NCI-H146 treated with DMSO at 0.1 percent for 48 hours (cell line): ENCODE data around the gene ZFYVE28.

Experiments
- DNase-seq: peaks from one replicate; lab custom pipeline; 2025; ENCODE audit not compliant: unreplicated experiment; lab: John Stamatoyannopoulos, UW

The ZFYVE28 gene

DNA sequence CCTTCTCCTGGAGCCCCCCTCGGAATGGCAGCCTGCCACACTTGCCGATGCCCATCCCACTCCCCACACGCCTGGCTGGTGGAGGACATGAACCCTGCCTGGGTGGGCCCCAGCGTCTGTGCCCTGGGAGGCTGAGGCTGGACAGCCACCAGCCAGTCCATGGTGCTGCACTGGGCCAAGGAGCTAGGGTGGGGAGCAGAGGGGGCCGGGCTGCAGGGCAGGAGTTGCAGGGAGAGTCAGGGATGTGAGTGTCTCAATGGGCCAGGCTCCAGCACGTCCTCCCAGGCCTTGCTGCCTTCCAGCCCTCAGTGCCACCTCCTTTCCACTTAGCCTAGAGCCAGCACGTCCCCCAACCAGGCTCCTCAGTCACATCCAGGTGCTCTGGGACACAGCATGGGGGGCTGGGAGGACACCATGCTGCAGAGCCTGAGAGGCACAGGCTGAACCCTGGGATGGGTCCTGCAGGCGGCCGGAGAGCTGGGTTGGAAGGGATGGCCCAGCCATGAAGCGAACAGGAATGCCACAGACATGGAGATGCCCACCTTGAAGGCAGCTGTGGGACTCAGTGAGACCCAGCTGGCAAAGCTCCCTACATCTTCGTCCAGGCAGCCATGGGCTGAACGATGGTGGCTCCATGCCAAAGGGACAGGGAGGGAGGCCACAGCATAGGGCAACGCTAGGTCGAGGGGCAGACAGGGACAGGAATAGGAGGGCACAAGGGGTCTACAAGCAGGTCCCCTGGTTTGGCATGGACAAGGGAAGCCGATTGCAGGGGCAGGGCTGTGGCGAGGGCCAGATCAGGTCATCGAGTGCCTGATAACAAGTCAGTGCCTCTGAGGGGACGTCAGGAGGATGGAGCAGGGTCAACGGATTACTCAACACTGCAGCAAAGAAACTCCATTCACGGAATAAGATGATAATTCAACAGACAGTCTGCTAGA lies 126.5 kb downstream of the ZFYVE28 start:
- no peak for DNase-seq

DNA sequence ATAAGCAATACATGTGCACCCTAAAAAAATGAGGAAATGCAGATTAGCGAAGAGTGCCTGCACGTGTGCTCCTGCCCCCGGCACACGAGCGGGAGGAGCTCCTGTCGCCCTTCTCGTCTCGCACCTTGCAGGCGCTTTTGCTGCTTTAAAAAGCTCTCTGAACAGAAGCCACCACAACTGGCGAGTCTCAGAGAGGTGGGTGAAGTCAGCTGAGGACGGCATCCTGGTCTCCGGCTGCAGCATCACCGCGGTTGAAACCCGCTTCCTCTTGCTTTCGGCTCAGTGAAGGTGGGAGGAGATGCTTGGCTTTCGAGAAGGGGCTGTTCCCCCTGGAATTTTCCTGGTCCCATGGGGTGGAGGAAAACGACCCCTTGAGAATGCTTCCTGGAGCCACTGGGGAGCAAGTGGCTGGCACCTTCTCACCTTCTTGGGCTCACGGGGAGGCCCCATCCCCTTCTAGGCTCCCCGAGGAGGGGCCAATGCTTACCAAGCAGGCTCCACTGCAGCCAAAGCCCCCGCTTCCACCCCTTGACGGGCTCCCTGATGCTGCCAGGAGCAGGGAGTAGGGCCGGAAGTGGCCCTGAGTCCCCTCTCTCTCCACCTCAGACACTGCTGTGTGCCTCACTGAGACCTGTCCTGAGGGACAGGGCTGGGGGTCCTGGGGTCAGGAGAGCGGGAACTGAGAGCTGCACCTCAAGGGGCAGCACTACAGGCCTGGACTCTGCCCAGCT lies 127.3 kb downstream of the ZFYVE28 start:
- no peak for DNase-seq

DNA sequence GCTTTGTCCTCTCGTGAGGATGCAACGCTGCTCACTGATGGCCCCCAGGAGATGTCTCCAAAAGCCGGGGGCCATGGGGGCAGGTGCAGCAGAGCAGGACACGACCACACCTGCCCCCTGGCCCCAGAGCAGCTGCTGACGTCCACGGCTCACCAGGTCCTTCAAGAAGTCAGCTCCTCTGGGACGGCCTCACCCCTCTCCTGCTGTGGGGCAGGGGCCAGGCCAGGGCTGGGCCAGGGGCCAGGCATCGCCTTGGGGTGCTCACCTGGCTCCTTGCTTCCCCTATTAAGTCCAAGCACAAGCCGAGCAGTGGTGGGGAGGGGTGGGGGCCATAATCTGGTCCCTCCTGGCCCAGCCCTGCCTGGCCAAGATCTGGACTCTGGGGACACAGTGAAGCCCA lies 128.0 kb downstream of the ZFYVE28 start:
- DNase-seq = no peak

DNA sequence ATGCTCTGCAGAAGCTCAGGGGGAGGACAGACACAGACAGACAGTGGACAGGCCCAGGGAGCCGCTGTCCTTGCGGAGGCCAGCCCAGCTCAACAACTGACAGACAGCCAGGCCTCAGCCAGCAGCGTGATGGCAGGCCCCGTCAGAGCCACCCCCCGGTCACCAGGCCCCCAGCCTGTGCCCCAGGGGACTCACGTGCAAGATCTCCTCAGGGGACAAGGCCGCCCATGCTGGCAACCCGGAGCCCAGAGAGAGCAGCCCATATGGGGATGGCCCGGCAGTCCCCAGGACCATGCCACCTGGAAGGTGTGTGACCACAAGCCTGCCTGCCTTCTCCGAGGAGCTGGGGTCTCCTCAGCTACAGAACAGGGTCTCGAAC lies 128.5 kb downstream of the ZFYVE28 start:
- no peak for DNase-seq

DNA sequence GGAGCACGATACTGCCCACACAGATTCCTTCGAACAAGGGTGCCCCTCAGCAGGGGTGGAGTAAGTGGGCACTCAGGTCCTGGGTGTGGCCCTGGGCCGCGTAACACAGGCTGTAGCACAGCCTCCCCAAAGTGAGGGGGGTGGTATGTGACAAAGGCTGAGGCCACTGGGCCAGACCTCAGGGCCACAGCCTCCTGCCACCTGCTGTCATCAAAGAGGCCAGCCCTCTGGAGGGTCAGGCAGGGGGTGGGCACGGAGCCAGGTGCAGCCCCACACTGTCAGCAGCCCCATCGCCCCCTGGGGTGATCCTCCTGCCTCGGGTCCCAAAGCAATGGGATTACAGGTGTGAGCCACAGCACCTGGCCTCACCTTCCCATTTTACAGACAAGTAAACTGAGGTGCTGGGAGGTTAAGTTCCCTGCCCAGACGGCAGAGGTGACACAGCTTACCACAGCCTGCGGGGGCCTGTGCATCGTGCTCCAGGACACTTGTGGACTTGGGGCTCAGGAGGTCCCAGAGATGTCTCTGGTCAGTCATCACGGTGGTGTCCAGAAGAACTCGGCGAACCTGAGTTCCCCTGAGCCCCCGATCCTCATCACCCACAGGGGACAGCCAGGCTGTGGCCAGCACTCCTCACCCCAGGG lies 129.0 kb downstream of the ZFYVE28 start:
- no peak for DNase-seq

GRCh38 chr4:2288051-2288541 lies 130.3 kb downstream of the ZFYVE28 start:
- DNase-seq = no peak

DNA sequence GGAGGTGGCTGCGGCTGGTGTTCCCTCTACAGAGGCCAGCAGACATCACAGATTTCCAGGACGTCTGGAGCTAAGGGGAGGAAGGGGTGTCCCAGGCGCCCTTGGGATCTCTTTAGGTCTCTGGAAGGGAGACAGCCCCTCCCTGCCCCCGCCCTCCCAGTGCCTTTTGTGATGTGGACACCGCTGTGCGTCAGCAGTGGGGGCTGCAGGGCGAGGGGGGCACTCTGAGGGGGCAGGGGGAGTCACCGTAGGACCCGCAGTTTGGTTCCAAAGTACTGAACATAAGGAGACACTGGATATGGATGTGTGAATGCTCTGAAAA lies 130.9 kb downstream of the ZFYVE28 start:
- no peak for DNase-seq

- DNase-seq = no peak
These were observed 131.4 kb downstream of the ZFYVE28 start for GRCh38 chr4:2286904-2287593.

- DNase-seq = no peak
These were observed 132.6 kb downstream of the ZFYVE28 start for GRCh38 chr4:2285613-2286381.

GRCh38 chr4:2284934-2285612 lies 133.4 kb downstream of the ZFYVE28 start:
- DNase-seq = no peak

DNA sequence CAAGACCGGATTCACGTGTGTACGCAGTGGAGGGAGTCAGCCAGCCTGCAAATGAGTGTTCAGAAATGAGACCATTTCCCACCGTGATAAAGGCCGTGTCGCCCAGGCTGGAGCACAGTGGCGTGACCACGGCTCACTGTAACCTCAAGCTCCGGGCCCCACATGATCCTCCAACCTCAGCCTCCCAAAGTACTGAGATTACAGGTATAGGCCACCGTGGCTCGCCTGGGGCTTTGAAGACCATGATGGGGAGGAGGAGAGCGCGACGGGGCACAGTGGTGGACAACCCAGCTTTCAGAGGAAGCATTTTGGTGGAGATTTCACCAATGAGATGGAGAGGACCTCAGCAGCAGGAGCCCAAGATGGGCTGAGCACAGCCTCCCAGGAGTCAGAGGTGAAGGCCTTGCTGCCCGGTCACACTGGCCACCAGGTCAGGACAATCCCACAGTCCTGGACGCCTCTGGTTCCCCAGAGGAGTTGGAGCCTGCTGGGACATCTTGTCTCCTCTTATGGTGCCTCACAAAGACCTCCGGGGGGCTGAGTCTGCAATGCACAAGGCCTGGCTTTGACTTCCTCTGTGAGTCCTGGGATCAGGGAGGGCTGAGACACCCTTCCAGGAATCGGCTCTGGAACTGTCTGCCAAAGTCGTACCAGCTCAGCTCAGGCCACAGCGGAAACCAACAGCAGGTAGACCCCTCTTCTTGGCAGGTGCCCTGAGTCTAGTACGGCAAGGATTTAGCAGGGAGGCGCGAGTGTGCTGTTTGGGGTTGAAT lies 134.1 kb downstream of the ZFYVE28 start:
- DNase-seq = no peak

GRCh38 chr4:2283199-2283711 lies 135.2 kb downstream of the ZFYVE28 start:
- no peak for DNase-seq

GRCh38 chr4:2281575-2282343 lies 136.7 kb downstream of the ZFYVE28 start:
- DNase-seq = no peak

GRCh38 chr4:2280531-2281300 lies 137.7 kb downstream of the ZFYVE28 start:
- DNase-seq = no peak

DNA sequence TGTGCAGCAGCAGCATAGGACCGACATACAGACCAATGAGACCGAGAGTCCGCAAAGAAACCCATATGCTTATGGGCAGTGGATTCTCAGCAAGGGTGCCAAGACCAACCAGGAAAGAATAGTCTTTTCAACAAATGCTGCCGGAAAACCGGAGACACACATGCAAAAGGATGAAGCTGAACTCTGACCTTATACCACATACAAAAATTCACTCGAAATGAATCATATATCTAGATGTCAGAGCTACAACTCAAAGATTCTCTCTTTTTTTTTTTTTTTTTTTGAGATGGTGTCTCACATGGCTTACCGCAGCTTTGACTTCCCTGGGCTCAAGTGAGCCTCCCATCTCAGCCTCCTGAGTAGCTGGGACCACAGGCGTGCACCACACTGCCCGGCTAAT lies 140.5 kb downstream of the ZFYVE28 start:
- DNase-seq = no peak

DNA sequence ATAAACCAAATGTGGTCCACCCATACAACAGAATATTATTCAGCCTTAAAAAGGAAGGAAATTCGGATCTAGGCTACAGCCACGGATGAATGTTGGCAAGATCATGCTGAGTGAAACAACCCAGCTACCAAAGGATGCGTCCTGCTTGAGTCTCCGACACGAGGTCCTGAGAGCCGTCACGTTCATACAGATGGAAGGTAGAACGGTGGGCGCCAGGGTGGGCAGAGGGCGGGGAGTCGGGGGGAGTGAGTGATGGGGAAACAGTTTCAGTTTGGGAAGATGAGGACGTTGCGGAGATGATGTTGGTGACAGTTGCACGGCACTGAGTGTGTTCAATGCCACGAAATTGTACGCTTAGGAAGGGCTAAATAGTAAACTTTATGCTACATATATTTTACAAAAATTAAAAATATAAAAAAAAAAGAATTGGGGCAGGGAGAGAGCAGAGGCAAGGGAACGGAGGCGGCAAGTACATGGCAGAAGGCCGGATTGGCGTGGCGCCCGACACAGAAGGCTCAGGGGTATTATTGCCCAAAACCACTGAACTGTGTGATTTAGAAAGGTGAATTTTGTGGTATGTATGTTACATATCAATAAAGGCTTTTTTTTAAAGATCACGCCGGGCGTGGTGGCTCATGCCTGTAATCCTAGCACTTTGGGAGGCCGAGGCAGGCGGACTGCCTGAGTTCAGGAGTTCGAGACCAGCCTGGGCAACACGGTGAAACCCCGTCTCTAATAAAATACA lies 141.7 kb downstream of the ZFYVE28 start:
- DNase-seq = no peak
